HG02759 (cell line): Measurements from ENCODE around the gene CLPTM1L.
"Not testable (repeated sequence)": the region's sequence is repeated elsewhere in the genome, so short reads cannot be mapped to it uniquely, and the experiment has no call there.

Experiments
- ATAC-seq: cut with Tn5 transposase; IDR thresholded peaks from one replicate; pipeline ENCODE4 v1.9.1; 2021; ENCODE audit warnings: mild to moderate bottlenecking, moderate library complexity; ENCODE audit not compliant: unreplicated experiment

Gene CLPTM1L

GRCh38 chr5:1360861-1361260, 16.0 kb upstream of the CLPTM1L start:
- ATAC-seq, result no peak

- ATAC-seq, result not testable (repeated sequence)
These were observed 15.5 kb upstream of the CLPTM1L start for GRCh38 chr5:1360367-1360766.

- no peak for ATAC-seq
These were observed 14.8 kb upstream of the CLPTM1L start for GRCh38 chr5:1359713-1360112.

GRCh38 chr5:1359031-1359645, 14.2 kb upstream of the CLPTM1L start:
- ATAC-seq, result no peak

GRCh38 chr5:1358726-1359025, 13.8 kb upstream of the CLPTM1L start:
- no peak for ATAC-seq

- no peak for ATAC-seq
These were observed 13.2 kb upstream of the CLPTM1L start for GRCh38 chr5:1357946-1358725.

GRCh38 chr5:1356873-1357787, 12.2 kb upstream of the CLPTM1L start:
- ATAC-seq, result no peak

GRCh38 chr5:1354576-1354975, 9.7 kb upstream of the CLPTM1L start:
- ATAC-seq, result no peak

- ATAC-seq, result no peak
These were observed 7.6 kb upstream of the CLPTM1L start for GRCh38 chr5:1352231-1353219.

GRCh38 chr5:1351156-1351555, 6.3 kb upstream of the CLPTM1L start:
- no peak for ATAC-seq

GRCh38 chr5:1349246-1349645, 4.3 kb upstream of the CLPTM1L start:
- no peak for ATAC-seq

GRCh38 chr5:1348986-1349245, 4.0 kb upstream of the CLPTM1L start:
- ATAC-seq, result no peak

GRCh38 chr5:1347571-1347970, 2.7 kb upstream of the CLPTM1L start:
- no peak for ATAC-seq

GRCh38 chr5:1346627-1347440, 1.9 kb upstream of the CLPTM1L start:
- ATAC-seq, result no peak

- ATAC-seq, result no peak
These were observed 1.2 kb upstream of the CLPTM1L start for GRCh38 chr5:1345876-1346626.

- ATAC-seq, result peak; percentile 32
These were observed 683 bp downstream of the CLPTM1L start for GRCh38 chr5:1343931-1344901.

GRCh38 chr5:1343315-1343751, 1.6 kb downstream of the CLPTM1L start:
- no peak for ATAC-seq

- ATAC-seq, result not testable (repeated sequence)
These were observed 2.2 kb downstream of the CLPTM1L start for GRCh38 chr5:1342711-1343110.
